ENCODE data around the gene HOXB1. TPM values are rescaled to one million over a fixed set of nuclear protein-coding genes. Genes with fewer than 3 reads are reported as not detected.

HOXB1 gene
- polyA plus RNA-seq, 1 of the 3 experiments (the other 2 are of a cell fraction), result not detected

DNA sequence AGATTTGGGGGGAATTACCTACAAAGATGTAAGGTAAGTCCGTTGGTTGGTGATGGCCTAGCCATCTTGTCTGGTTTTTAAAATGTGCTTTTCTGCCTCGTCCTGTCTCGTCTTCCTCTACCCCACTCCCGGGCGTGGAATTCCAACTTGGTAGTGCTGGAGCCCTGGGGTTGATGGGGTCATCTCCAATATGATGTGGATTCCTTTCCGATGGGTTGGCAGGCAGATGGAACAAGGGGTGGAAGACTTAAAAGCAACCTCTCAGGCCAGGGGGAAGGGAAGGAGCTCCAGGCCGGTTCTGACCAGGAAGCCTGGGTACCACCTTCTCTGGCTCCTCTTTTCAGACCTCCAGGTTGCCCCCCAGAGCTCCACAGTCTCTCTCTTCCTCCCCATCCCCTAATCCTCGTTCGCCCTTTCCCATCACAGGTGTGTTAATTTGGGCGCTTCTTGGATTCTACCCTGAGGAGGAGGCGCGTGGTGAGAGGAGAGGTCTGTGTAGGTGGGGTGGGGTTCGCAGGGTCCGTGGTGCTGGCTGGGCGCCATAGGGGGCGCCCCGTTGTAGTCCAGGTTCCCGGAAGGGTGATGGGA, 19.2 kb upstream of the HOXB1 start:
- no peak overlapping the region for H2AFZ ChIP-seq (ENCODE audit: low read depth)
- POLR2A ChIA-PET, result no interaction called here
- H3K9me3 ChIP-seq, result no peaks in the 10 kb centered on the region
- CTCF ChIA-PET, result interaction anchor here (1.6 kb wide), 1 partner anchor 93 kb away, joined by 4 read pairs; no protein-coding TSS in a partner anchor
- no peak for DNase-seq
- peaks cover 95% of the 10 kb centered on the region for H3K27me3 ChIP-seq (ENCODE audit: insufficient read depth)
- TF ChIP-seq PBX3 (IDR thresholded peaks at IDR 0.05), result no peak
- TF ChIP-seq RAD21 (IDR thresholded peaks at IDR 0.05; ENCODE audit: low read length), result no peak
- TF ChIP-seq FOXJ3 (CRISPR knock-in tag; IDR thresholded peaks at IDR 0.05), result no peak
- TF ChIP-seq ELF1 (IDR thresholded peaks at IDR 0.05), result no peak
- TF ChIP-seq YY1 (IDR thresholded peaks at IDR 0.05; ENCODE audit: low read depth), result no peak
- no peak for TF ChIP-seq SMC3 (IDR thresholded peaks at IDR 0.05; ENCODE audit: low read depth, low read length)
- no peak for TF ChIP-seq MEF2A (IDR thresholded peaks at IDR 0.05; ENCODE audit: borderline replicate concordance, low read depth)
- no peak for TF ChIP-seq NFIC (IDR thresholded peaks at IDR 0.05; ENCODE audit: borderline replicate concordance)
- TF ChIP-seq GABPA (IDR thresholded peaks at IDR 0.05; ENCODE audit: low read depth), result no peak
- TF ChIP-seq RCOR1 (IDR thresholded peaks at IDR 0.05; ENCODE audit: low read length), result no peak
- TF ChIP-seq IRF3 (IDR thresholded peaks at IDR 0.05; ENCODE audit: low read depth, low read length), result no peak
- no peak for TF ChIP-seq SIN3A (IDR thresholded peaks at IDR 0.05; ENCODE audit: borderline replicate concordance, low read depth, low read length)
- TF ChIP-seq, protein P1, sequence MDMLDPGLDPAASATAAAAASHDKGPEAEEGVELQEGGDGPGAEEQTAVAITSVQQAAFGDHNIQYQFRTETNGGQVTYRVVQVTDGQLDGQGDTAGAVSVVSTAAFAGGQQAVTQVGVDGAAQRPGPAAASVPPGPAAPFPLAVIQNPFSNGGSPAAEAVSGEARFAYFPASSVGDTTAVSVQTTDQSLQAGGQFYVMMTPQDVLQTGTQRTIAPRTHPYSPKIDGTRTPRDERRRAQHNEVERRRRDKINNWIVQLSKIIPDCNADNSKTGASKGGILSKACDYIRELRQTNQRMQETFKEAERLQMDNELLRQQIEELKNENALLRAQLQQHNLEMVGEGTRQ (IDR thresholded peaks at IDR 0.05; ENCODE audit: borderline replicate concordance, low read depth, low read length), result no peak
- no peak for TF ChIP-seq TAF1 (IDR thresholded peaks at IDR 0.05; ENCODE audit: borderline replicate concordance, low read depth, low read length)
- TF ChIP-seq CHD2 (IDR thresholded peaks at IDR 0.05; ENCODE audit: low read length, partially characterized antibody), result no peak
- TF ChIP-seq, protein P2, sequence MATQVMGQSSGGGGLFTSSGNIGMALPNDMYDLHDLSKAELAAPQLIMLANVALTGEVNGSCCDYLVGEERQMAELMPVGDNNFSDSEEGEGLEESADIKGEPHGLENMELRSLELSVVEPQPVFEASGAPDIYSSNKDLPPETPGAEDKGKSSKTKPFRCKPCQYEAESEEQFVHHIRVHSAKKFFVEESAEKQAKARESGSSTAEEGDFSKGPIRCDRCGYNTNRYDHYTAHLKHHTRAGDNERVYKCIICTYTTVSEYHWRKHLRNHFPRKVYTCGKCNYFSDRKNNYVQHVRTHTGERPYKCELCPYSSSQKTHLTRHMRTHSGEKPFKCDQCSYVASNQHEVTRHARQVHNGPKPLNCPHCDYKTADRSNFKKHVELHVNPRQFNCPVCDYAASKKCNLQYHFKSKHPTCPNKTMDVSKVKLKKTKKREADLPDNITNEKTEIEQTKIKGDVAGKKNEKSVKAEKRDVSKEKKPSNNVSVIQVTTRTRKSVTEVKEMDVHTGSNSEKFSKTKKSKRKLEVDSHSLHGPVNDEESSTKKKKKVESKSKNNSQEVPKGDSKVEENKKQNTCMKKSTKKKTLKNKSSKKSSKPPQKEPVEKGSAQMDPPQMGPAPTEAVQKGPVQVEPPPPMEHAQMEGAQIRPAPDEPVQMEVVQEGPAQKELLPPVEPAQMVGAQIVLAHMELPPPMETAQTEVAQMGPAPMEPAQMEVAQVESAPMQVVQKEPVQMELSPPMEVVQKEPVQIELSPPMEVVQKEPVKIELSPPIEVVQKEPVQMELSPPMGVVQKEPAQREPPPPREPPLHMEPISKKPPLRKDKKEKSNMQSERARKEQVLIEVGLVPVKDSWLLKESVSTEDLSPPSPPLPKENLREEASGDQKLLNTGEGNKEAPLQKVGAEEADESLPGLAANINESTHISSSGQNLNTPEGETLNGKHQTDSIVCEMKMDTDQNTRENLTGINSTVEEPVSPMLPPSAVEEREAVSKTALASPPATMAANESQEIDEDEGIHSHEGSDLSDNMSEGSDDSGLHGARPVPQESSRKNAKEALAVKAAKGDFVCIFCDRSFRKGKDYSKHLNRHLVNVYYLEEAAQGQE (IDR thresholded peaks at IDR 0.05; ENCODE audit: low read depth, low read length), result no peak
- no peak for TF ChIP-seq NRF1 (IDR thresholded peaks at IDR 0.05; ENCODE audit: low read depth, low read length)
- TF ChIP-seq, protein P3, sequence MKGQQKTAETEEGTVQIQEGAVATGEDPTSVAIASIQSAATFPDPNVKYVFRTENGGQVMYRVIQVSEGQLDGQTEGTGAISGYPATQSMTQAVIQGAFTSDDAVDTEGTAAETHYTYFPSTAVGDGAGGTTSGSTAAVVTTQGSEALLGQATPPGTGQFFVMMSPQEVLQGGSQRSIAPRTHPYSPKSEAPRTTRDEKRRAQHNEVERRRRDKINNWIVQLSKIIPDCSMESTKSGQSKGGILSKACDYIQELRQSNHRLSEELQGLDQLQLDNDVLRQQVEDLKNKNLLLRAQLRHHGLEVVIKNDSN (IDR thresholded peaks at IDR 0.05; ENCODE audit: borderline replicate concordance, low read depth), result no peak
- WGBS (ENCODE audit: low lambda C conversion rate), result 40% methylated on average over 18 of the region's 18 CpGs
- no peaks in the 10 kb centered on the region for H3K9me2 ChIP-seq
- no peak overlapping the region for H3K9ac ChIP-seq
- no peaks in the 10 kb centered on the region for H3K4me1 ChIP-seq (ENCODE audit: control insufficient read depth in 1 of 2, insufficient read depth in 2 of 2, low read depth in 1 of 2, low read length in 1 of 2)
- no peak overlapping the region for H3K4me2 ChIP-seq
- H3K4me3 ChIP-seq (ENCODE audit: low read depth in 2 of 2, low read length in 1 of 2), result no peak overlapping the region
- H3K36me3 ChIP-seq (replicated peaks in 1 of 2; ENCODE audit: control insufficient read depth in 1 of 2, insufficient read depth in 2 of 2, low read length in 1 of 2), result no peaks in the 10 kb centered on the region
- H3K27ac ChIP-seq (ENCODE audit: low read depth in 2 of 2, low read length in 1 of 2), result no peak overlapping the region
- no peaks in the 10 kb centered on the region; the same call in 1 of the 2 replicates for H4K20me1 ChIP-seq (ENCODE audit: insufficient read depth)
- peaks cover 4% of the 10 kb centered on the region for H3F3A ChIP-seq (replicated peaks; ENCODE audit: insufficient read depth)
- H3K79me2 ChIP-seq (ENCODE audit: insufficient read depth), result no peaks in the 10 kb centered on the region

Data from SK-N-SH (cell line).